PFSK-1 (cell line): Measurements from ENCODE around the gene GTF2H2C_2.
"Not testable (repeated sequence)": the region's sequence is repeated elsewhere in the genome, so short reads cannot be mapped to it uniquely, and the experiment has no call there.

Experiments
- FOXP2 ChIP-seq: optimal IDR thresholded peaks from 2 replicates; pipeline ENCODE3; 2011; ENCODE audit warnings: borderline replicate concordance, control low read depth, inconsistent platforms; ENCODE audit not compliant: insufficient read depth; ENCODE audit errors: extremely low read length, extremely low read depth
- TAF1 ChIP-seq: IDR thresholded peaks from 2 replicates; pipeline ENCODE4 v1.6.1; 2012; ENCODE audit warnings: low read length, control low read depth, borderline replicate concordance; ENCODE audit not compliant: insufficient read depth
- TF ChIP-seq, protein P1 (sequence below), 2 experiments: IDR thresholded peaks; 2 replicates each; pipeline versions ENCODE4 v1.6.1 to v1.8.0; 2011 to 2012; ENCODE audit warnings: low read depth in 2 of 2, low read length in 2 of 2, control low read depth in 1 of 2, inconsistent platforms in 1 of 2, mild to moderate bottlenecking in 1 of 2, moderate library complexity in 1 of 2; ENCODE audit not compliant: insufficient read depth in 1 of 2

GTF2H2C_2 gene

DNA sequence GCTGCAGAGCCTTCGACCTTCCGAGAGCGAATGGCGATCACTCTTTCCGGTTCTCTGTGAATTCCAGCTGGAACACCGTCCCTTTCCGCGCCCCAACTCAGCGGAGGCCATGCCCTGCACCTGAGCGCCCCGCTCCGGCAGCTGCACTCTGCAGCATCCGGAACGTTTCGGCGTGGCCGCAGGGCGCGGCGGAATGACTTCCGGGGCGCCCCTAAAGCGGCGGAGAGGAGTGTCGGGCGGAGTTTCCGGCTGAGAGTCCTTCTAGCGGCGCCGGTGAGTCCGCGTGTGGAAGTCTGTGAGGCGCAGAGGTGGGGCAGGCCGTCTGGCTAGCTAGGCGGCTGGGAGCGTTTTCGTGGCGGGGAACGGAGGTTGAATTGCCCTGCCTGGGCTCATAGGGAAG, at the start of gene GTF2H2C_2:
GTF2H2C_2 (plus strand) TSS at position 252 of the 400 bp plus-strand sequence.
- not testable (repeated sequence) for TF ChIP-seq FOXP2, TAF1
- TF ChIP-seq, protein P1, sequence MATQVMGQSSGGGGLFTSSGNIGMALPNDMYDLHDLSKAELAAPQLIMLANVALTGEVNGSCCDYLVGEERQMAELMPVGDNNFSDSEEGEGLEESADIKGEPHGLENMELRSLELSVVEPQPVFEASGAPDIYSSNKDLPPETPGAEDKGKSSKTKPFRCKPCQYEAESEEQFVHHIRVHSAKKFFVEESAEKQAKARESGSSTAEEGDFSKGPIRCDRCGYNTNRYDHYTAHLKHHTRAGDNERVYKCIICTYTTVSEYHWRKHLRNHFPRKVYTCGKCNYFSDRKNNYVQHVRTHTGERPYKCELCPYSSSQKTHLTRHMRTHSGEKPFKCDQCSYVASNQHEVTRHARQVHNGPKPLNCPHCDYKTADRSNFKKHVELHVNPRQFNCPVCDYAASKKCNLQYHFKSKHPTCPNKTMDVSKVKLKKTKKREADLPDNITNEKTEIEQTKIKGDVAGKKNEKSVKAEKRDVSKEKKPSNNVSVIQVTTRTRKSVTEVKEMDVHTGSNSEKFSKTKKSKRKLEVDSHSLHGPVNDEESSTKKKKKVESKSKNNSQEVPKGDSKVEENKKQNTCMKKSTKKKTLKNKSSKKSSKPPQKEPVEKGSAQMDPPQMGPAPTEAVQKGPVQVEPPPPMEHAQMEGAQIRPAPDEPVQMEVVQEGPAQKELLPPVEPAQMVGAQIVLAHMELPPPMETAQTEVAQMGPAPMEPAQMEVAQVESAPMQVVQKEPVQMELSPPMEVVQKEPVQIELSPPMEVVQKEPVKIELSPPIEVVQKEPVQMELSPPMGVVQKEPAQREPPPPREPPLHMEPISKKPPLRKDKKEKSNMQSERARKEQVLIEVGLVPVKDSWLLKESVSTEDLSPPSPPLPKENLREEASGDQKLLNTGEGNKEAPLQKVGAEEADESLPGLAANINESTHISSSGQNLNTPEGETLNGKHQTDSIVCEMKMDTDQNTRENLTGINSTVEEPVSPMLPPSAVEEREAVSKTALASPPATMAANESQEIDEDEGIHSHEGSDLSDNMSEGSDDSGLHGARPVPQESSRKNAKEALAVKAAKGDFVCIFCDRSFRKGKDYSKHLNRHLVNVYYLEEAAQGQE (IDR thresholded peaks at IDR 0.05; ENCODE audit: insufficient read depth in 1 of 2, low read depth in 2 of 2, low read length in 2 of 2) = not testable (repeated sequence)
